HT-29 (cell line): ENCODE measurements around the gene AGTR1. TPM values are rescaled to one million over a fixed set of nuclear protein-coding genes. Genes with fewer than 3 reads are reported as not detected.

Experiments used
- DNase-seq: peaks from one replicate; pipeline ENCODE4 v3.0.0-alpha.2; 2015; ENCODE audit warnings: low spot score
- total RNA-seq: library from RNA; depleted of rRNA; stranded (reverse); fragments of >200 nt; shearing (Covaris generic); gene quantifications from 2 replicates; pipeline ENCODE4 v1.2.3, GENCODE V29; 2014; rRNA removed

AGTR1 gene
- total RNA-seq: not detected in 2 replicates

DNA sequence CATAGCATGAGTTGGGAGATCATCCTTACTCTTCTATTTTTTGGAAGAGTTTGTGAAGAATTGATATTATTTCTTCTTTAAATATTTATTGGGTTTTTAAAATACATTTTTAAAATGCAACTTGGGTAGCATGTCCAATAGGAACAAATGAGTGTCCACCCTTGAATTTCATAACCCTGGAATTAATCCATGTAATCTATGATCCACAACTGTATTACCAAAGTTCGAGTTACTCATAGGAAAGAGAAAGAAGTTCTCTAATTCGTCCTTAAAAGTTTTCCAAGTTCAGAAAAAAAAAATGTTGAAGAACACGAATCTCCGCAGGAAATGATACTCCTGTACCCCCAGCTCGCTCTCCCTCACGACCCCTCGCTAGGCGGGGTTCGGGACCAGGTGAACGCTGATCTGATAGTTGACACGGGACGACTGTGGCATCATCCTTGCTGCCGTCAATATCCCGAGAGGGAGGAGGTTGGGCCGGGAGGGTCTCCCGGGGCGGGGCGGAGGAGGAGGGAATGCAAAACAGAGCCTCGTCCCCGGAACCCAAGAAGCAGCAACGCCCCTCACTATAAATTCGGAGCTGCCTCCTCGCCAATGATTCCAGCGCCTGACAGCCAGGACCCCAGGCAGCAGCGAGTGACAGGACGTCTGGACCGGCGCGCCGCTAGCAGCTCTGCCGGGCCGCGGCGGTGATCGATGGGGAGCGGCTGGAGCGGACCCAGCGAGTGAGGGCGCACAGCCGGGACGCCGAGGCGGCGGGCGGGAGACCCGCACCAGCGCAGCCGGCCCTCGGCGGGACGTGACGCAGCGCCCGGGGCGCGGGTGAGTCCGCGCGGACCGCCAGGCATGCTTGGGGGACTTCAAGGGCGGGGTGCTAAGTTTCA is at the start of gene AGTR1:
Gene AGTR1 (plus strand): TSS at position 598 of the 884 bp plus-strand sequence. CDS start 43,133 bp downstream, outside the sequence.
- no peak for DNase-seq

DNA sequence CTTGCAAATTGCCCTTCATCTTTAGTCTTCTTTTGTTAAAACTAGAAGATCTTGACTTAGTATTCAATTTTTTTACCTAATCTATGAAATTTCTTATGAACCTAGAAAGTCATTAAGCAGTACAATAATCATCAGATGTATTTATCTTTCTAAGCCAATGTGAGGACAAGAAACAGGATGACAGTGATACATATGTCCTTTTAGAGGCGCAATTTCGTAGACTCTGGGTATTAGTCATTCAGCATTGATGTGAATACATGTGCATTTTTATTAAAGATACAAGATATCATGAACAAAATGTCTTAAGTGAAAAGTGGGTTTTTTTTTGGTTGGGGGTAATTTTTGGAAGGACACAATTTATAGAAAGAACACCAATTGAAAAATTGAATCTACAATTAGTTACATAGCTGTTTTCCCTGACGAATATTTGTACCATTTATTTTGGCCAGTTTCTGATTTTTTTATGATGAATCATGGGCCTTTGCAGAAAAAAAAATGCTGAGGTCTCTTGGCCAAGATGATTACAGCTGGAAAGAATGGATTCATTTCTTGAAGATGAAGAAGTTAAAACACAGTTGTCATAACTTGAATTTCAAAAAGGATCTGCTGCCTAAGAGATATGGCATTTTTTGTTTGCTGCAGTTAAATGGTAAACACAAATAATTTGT is 48.9 kb upstream of the AGTR1 start:
- no peak for DNase-seq

DNA sequence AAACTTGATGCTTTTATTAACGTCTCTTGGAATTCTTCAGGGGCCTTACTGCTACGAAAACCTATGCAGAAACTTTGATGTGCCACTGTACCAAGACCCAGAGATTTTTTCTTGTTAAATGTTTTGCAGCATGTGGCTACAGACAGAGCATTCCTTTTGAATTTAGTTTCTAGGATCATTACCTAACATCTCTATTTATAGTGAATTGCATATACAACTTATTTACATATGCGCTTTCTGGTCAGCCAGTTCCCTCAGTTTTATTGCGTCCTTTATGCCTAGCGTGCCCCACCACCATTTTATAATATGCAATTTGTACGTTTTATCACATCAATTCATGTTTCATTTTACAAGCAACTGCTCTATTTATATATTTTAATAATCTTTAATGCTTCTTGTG is 46.2 kb upstream of the AGTR1 start:
- no peak for DNase-seq

DNA sequence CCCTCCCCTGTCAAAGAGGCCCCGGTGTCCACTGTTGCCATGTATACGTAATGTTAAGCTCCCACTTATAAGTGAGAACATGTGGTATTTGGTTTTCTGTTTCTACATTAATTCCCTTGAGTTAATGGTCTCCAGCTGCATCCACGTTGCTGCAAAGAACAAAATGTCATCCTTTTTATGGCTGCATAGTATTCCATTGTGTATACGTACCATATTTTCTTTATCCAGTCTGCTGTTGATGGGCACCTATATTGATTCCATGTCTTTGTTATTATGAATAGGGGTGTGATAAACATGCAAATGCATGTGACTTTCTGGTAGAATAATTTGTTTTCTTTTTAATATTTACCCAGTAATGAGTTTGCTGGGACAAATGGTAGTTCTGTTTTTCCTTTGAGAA is 43.3 kb upstream of the AGTR1 start:
- no peak for DNase-seq

DNA sequence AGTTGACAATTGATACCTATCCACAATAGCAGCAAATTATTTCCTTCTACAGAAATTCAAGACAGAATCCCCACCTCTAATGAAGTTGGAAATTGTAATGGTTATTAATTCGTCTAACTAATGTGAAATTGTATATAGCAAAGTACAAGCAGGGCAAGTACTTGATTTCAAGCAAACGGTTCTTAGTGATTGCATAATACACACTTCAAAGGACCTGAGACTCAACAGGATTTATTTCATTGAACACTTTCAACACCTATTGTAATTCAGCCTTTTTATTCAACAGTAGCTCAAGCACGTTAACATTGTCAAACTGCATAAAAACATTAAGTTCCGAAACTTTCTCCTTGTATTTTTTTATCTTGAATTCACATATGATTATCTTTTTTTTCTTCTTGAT is 40.2 kb upstream of the AGTR1 start:
- no peak for DNase-seq

DNA sequence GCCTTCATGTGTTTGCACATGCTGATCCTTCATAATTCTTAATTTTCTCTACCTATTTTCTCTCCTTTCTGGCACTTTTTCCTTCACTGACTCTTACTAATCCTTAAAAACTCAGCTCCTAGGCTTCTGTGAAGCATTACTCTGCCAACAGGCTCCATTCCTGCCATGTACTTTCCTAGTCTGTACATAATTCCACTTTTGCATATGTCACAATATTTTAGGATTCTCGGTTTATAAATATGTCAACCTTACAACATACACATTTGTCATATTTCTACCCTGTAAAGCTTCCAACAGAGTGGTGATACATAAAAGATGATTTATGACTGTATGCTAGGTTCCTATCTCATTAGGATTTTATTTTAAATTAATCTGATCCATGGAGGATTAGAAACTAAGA is 38.2 kb upstream of the AGTR1 start:
- no peak for DNase-seq

DNA sequence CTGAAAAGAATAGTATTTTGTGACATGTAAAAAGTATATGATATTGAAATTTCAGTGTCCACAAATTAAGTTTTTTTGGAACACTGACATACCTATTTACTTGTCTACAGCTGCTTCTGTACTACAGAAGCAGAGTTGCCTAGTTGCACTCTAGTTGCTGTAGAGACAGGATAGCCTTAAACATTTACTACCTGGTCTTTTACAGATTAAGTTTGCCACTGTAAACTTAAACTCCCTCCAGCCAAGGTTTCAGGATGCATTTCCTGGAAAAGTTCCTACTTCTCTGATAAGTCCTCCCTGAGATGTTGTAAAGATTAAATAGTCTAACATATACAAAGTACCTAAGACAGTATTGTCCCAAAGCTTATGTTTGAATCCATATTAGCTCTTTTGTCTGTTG is 17.4 kb upstream of the AGTR1 start:
- DNase-seq: peak; percentile 20

DNA sequence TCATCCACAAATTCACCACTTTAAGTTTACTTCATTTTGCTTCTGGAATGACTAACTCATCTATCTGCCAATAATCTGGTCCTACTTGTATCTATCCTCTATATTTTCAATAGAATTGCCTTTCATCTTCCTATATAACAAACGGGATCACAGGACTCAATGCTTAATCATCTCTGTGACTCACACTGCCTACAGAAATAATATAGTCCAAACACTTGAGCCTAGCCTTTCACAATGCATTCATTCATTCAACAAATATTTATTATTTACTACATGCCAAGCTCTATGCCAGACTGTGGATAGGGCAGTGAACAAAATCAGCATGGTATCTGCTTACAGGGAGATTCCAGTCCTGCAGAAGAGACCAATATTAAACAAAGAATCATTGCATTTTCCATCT is 16.6 kb upstream of the AGTR1 start:
- DNase-seq: peak; percentile 28

DNA sequence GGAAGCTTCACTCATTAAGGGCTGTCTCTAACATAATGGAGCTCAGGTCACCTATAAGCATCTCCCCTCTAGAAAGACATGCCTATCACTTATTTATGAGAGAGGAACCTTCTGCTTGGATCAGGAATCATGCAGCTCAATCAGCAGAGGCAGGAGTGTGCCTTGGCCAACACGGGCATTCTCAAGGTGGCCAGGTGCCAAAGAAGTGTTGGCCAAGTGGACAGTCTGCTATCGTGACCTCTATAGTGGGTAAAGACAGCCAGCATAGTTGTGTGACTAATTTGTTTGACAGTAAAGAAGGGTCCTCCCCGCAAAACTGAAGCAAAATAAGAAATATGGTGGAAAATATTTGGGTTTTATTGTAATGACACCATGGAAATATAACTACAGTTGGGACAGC is 14.7 kb upstream of the AGTR1 start:
- peak; percentile 25 for DNase-seq

DNA sequence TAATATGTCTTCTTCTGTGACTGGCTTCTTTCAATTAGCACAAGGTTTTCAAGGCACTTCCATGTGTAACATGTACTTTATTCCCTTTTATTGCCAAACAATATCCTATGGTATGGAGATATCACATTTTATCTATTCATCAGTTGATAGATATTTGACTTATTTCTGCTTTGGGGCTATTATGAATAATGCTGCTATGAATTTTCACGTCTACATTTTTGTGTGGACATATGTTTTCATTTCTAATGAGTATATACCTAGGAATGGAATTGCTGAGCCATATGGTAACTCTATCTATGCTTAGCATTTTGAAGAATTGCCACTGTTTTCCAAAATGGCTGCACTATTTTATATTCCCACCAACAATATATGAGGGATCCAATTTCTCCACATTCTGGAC is 3.6 kb upstream of the AGTR1 start:
- DNase-seq: no peak

DNA sequence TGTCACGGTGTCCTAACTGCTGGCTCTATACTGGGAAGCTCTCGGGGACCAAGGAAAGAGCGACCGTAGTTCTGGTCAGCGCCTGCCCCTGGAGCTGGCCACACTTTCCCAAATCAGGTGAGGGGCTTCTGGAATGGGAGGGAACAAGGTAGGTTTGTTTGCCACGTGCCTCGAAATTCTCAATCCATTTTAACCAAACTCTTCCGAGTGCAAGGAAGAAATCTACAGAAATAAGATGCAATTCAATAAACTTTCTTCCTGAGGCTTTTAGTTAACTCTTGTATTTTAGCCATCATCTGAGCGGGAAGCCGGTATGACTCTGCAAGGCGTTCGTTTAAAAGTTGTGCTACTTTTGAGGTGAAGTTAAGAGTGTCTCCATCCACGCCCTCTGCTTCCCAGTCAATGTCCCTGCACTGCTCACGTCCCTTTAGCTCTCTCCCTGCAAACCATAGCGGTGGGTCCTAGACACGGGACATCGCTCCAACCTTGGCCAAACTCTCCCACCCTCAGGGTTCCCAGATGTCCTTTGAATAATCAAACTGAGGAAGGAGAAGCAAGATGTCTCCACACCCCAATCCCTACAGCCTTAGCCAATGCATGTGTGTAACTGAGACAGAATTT is 597 bp downstream of the AGTR1 start:
- DNase-seq: no peak

DNA sequence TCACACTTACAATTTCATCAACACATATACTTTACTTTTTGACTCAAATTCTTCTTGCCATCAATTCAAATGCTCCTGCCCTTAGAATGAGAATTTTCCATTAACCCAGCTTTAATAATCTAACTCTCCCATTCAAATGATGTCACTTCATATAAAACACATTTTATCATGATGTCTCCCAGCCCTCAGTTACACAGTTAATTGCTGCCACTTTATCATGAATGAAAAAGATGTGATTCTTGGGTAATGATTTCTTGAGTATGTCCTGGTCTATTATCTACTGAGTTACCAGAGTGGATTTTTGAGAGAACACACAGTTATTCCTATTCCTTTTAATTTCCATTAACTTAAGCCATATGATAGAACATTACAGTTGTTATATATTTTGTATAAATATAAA is 7.6 kb downstream of the AGTR1 start:
- DNase-seq: no peak

DNA sequence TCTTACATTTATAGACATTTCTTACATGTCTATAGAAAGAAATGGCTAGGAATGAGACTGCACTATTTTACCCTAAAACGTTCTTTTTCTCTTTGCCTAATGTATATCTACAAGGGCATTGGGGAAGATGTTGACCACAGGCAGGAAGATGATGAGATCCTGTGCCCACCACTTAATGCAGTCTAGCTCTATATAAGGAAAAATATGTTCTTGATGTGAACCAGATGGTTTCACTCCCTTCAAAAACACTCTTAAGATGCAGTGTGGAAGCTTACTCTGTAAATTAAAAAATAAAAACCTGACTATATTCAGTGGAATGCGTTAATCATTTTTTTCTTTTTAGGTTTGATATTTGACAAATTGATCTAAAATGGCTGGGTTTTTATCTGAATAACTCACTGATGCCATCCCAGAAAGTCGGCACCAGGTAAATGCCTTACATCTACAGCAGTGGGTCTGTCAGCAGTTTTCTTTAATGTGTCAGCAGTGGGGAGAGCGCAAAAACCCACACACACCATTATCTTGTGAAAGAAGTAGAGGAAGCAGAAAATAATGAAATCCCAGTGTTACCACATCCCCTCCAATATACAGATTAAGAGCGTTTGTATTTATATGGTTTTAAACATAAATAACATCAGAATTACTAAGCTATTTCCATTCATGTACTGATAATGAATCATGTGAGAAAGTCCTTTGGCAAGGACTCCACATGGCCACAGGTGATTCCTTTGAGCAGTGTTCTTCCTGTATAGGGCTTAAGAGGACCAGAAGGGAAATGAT is 10.1 kb downstream of the AGTR1 start:
- no peak for DNase-seq

DNA sequence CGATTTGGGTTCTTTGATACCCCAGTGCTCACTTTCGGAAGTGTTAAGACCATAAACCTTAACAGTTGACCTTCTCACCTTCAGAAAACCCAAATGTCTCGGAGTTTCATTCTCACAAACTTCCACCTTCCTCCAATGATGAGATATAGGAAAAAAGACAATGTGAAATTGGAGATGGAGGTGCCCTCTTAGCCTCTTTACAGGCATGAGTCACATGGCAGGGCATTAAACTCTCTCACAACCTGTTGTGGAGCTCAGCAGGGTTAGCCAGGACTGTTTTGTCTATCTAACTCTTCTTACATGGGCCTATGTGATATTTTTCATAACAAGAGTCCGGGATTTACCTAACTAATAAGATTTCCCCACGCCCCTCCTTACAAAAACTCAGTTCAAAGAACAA is 10.7 kb downstream of the AGTR1 start:
- DNase-seq: no peak

DNA sequence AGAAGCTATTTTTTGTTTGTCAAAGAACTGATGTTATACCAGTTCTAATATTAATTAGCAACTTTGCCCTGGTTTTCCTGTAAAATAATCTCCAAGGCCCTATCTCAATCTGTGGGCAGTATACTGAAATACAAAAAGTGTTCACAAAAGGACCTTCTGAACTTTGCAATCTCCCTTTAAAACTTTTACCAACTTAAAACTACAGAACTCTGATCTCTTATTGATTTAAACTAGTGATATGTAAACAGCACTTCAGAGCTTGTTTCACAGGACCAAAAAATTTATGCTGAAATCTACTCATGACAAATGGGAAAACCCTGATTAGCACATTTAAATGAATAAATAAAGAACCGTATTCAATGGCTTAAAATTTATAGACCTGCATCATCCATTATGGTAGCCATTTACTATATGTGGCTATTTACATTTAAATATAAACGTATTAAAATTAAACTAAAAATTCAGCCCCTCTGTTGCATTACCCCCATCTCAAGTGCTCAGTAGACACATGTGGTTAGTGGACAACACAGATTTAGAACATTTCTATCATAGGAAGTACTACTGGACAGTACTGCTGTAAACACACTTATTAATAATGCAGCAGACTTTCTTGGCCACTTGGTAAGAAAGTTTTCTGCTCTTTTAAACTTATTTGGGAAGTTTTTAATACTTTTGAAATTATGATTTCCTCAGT is 12.0 kb downstream of the AGTR1 start:
- no peak for DNase-seq

DNA sequence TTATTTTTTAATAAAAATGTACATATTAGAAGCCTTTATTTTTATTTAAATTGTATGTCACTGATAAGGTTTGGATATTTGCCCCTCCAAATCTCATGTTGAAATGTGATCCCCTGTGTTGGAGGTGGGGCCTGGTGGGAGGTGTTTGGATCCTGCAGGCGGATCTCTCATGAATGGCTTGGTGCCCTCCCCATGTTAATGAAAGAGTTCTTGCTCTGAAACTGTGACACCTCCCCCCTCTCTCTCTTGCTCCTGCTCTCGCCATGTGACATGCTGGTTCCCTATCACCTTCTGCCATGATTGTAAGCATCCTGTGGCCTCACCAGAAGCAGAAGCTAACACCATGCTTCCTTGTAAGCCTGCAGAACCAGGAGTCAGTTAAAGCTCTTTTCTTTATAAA is 13.0 kb downstream of the AGTR1 start:
- DNase-seq: no peak

DNA sequence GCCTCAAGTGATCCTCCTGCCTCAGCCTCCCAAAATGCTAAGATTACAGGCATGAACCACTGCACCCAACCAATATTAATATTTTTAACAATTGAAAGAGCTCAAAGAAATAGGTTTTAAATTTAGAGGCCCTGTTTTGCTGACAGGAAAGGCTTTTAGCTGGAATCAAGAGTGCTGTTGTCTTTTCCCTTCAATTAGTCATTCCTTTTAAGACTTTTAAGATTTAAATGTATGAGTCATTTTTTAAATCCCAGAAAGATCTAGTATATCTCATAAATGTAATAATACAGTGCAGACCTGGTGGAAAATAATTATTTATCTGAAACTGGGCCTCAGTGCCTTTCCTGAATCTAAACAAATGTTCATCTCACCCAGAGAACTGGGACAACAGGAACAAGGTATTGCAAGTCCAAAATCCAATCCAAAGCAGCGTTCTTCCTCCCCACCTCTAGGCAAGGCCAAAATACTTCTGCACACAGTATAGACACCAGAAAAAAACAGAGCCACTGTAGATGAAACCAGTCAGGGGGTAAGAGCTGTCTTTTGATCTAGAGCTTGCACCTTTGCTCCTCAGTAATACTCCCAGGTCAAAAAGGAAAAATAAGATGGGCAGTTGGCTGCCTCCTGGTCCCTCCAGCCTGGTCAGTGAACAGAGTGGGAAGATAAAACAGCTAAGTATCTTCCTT is 14.4 kb downstream of the AGTR1 start:
- no peak for DNase-seq

DNA sequence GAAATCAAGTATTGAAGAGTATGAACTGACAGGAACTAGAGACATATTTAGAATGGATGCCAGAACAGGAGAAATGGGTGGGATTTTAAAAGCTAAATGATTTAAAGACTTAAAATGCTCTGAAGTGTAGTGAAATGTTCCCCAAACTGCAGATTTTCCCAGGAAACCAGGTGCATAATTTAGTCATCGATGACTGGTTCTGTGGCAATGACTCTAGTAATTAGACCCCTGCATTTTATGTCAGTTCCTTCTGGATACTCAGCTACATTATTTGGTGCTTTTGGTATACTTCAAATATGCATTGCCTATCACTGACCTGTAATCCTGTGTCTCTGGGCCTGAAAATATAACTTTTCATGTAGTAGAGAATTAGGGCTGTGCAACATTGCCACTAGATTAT is 16.8 kb downstream of the AGTR1 start:
- DNase-seq: no peak

DNA sequence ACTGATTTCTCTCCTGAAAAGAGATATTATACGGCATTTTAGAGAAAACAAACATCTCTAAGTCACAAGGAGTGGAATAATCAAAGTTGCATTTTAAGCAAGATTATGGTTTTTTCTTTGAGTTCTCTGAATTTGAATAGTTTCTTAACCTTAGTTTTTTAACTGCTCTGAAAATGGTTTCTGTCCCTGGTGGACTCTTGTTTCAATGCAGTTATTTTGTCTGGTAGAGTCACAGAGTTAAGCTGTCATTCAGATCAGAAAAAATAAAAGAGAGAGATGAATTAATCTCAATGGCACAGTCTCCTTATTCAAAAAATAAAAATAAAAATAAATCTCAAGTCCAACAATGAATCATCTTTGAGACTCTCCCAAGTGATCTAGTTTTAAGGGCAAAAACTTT is 19.0 kb downstream of the AGTR1 start:
- DNase-seq: peak; percentile 25

DNA sequence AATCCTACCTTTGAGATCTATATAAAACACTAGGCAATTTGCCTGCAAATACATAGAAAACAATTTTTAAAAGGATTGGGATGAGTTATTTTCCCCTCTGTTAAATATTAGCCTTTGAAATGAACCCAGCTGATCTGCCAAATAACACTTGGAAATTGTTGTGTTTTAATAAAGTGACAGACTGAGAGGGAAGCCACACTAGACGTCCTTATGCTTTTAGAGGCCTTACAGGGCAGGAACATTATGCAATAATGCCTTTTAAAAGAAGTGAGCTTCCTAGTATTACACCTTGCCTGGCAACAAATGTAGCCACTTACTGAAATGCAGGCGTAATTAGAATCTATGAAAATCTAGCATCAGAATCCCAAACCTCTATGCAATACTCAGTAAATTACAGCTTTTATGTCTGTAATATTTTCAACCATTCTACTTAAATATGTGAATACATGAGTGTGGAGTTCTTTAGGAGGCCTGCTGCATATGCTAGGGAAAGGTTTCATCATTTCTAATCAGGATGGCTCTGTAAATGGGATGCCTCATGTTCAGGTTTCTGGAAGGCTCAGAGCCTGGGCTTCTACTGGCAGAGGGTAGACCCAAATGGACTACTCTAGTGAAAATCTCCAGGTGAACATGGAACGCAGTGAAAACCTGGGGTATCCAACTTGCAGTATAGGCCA is 20.3 kb downstream of the AGTR1 start:
- DNase-seq: no peak
